GM23248 (cell line): ENCODE data around the gene NAA80.

Source experiments
- EZH2 ChIP-seq: fragments of 200-600 bp; sonication (generic); IDR thresholded peaks from 2 replicates; pipeline ENCODE4 v1.6.1; 2018; ENCODE audit warnings: antibody characterized with exemption, mild to moderate bottlenecking; ENCODE audit not compliant: insufficient read depth, poor library complexity, severe bottlenecking
- EZH2phosphoT487 ChIP-seq: fragments of 200-600 bp; sonication (generic); IDR thresholded peaks from 2 replicates; pipeline ENCODE4 v1.6.1; 2018; ENCODE audit warnings: antibody characterized with exemption, moderate library complexity, mild to moderate bottlenecking, low read depth; ENCODE audit not compliant: insufficient read depth

- TF ChIP-seq EZH2: no peak
- no peak for TF ChIP-seq EZH2phosphoT487
These were observed 23.3 kb upstream of the NAA80 start, which contains the start of gene HYAL2 for GRCh38 chr3:50322386-50323091.
